ENCODE measurements around the gene LRP8. TPM values are rescaled to one million over a fixed set of nuclear protein-coding genes. Genes with fewer than 3 reads are reported as not detected.

LRP8 gene
- total RNA-seq, 6 experiments from 2014 or later, result 7.2 to 14.9 (median 13.0) TPM

- no peak overlapping the region for H3K4me3 Mint-ChIP-seq
- no peaks in the 10 kb centered on the region for H3K4me1 Mint-ChIP-seq (ENCODE audit: low read depth)
- DNase-seq, result peak; percentile 11
- peak; percentile 61 for TF ChIP-seq CTCF (IDR thresholded peaks at IDR 0.05)
- no peak overlapping the region for H3K27ac Mint-ChIP-seq
- H3K36me3 Mint-ChIP-seq (ENCODE audit: low read depth), result no peaks in the 10 kb centered on the region
- no peaks in the 10 kb centered on the region for H3K27me3 Mint-ChIP-seq (ENCODE audit: insufficient read depth)
- no peaks in the 10 kb centered on the region for H3K9me3 Mint-ChIP-seq
Observed at GRCh38 chr1:53266038-53266437, 61.8 kb downstream of the LRP8 start.

- TF ChIP-seq CTCF (IDR thresholded peaks at IDR 0.05), result no peak
- no peaks in the 10 kb centered on the region for H3K9me3 Mint-ChIP-seq
- no peaks in the 10 kb centered on the region for H3K27me3 Mint-ChIP-seq (ENCODE audit: insufficient read depth)
- no peak overlapping the region for H3K27ac Mint-ChIP-seq
- no peak for DNase-seq
- H3K36me3 Mint-ChIP-seq (ENCODE audit: low read depth), result no peaks in the 10 kb centered on the region
- H3K4me3 Mint-ChIP-seq, result no peak overlapping the region
- H3K4me1 Mint-ChIP-seq (ENCODE audit: low read depth), result no peaks in the 10 kb centered on the region
Observed at GRCh38 chr1:53265581-53265980, 62.3 kb downstream of the LRP8 start.

GRCh38 chr1:53264048-53264447 is 63.8 kb downstream of the LRP8 start:
- no peak overlapping the region for H3K27ac Mint-ChIP-seq
- H3K4me1 Mint-ChIP-seq (ENCODE audit: low read depth), result no peaks in the 10 kb centered on the region
- no peak for TF ChIP-seq CTCF (IDR thresholded peaks at IDR 0.05)
- no peak overlapping the region for H3K4me3 Mint-ChIP-seq
- DNase-seq, result no peak
- no peaks in the 10 kb centered on the region for H3K9me3 Mint-ChIP-seq
- no peaks in the 10 kb centered on the region for H3K27me3 Mint-ChIP-seq (ENCODE audit: insufficient read depth)
- no peaks in the 10 kb centered on the region for H3K36me3 Mint-ChIP-seq (ENCODE audit: low read depth)

GRCh38 chr1:53262000-53262399 is 65.9 kb downstream of the LRP8 start:
- H3K4me3 Mint-ChIP-seq, result no peak overlapping the region
- H3K4me1 Mint-ChIP-seq (ENCODE audit: low read depth), result peaks cover 14% of the 10 kb centered on the region
- H3K9me3 Mint-ChIP-seq, result no peaks in the 10 kb centered on the region
- H3K27me3 Mint-ChIP-seq (ENCODE audit: insufficient read depth), result no peaks in the 10 kb centered on the region
- H3K27ac Mint-ChIP-seq, result no peak overlapping the region
- no peak for TF ChIP-seq CTCF (IDR thresholded peaks at IDR 0.05)
- DNase-seq, result no peak
- H3K36me3 Mint-ChIP-seq (ENCODE audit: low read depth), result no peaks in the 10 kb centered on the region

- Mint-ChIP-seq H3K9me3 (no peaks in the 10 kb centered on the region), H3K4me3 (no peak overlapping the region), H3K27ac (no peak overlapping the region), H3K27me3 (ENCODE audit: insufficient read depth) (no peaks in the 10 kb centered on the region), H3K4me1 (ENCODE audit: low read depth) (peaks cover 15% of the 10 kb centered on the region), H3K36me3 (ENCODE audit: low read depth) (no peaks in the 10 kb centered on the region)
- no peak for TF ChIP-seq CTCF (IDR thresholded peaks at IDR 0.05)
- no peak for DNase-seq
Observed at GRCh38 chr1:53260631-53261247, 67.1 kb downstream of the LRP8 start.

- Mint-ChIP-seq H3K4me1 (ENCODE audit: low read depth) (peaks cover 19% of the 10 kb centered on the region), H3K9me3 (no peaks in the 10 kb centered on the region), H3K4me3 (no peak overlapping the region), H3K27me3 (ENCODE audit: insufficient read depth) (no peaks in the 10 kb centered on the region), H3K36me3 (ENCODE audit: low read depth) (no peaks in the 10 kb centered on the region), H3K27ac (no peak overlapping the region)
- no peak for TF ChIP-seq CTCF (IDR thresholded peaks at IDR 0.05)
- no peak for DNase-seq
Observed at GRCh38 chr1:53259932-53260331, 67.9 kb downstream of the LRP8 start.

Measured in HFFc6 (cell line).